Caco-2 (cell line): ENCODE measurements around the gene NHEJ1. TPM values are rescaled to one million over a fixed set of nuclear protein-coding genes. Genes with fewer than 3 reads are reported as not detected.

Experiments
- BruUV-seq: library from RNA; stranded (reverse); fragments of 400-500 nt; replicated peaks from 2 replicates; lab custom pipeline; 2021; lab: Mats Ljungman, UMichigan
- CTCF ChIA-PET: fragments of 300-600 bp; sonication (Branson Sonifier 250); formaldehyde crosslinking; loops from one replicate; lab custom pipeline; 2022; ENCODE audit warnings: antibody characterized with exemption; lab: Charles Lee
- POLR2A ChIA-PET: fragments of 300-600 bp; sonication (Branson Sonifier 250); formaldehyde crosslinking; loops from one replicate; lab custom pipeline; 2022; ENCODE audit warnings: antibody characterized with exemption; lab: Charles Lee
- DNase-seq, 2 experiments: peaks; one replicate each; pipeline versions ENCODE4 v3.0.0 to v3.0.0-alpha.2; 2020 to 2022
- H3K27me3 ChIP-seq: replicated peaks from 2 replicates; pipeline ENCODE4 v1.6.0; 2011; ENCODE audit warnings: low read length; ENCODE audit not compliant: control insufficient read depth, insufficient read depth
- H3K36me3 ChIP-seq: 2 replicates; pipeline ENCODE4 v1.5.1; 2011; ENCODE audit warnings: low read length; ENCODE audit not compliant: control insufficient read depth, insufficient read depth
- H3K4me1 ChIP-seq: fragments of 250-450 bp; sonication (Bioruptor Pico); 2 replicates; pipeline ENCODE4 v1.5.1; 2020; ENCODE audit warnings: mild to moderate bottlenecking
- H3K4me3 ChIP-seq: 2 replicates; pipeline ENCODE4 v1.5.1; 2011; ENCODE audit warnings: low read depth, mild to moderate bottlenecking, control low read depth, low read length
- H3K9me3 ChIP-seq: fragments of 250-450 bp; sonication (Bioruptor Pico); 2 replicates; pipeline ENCODE4 v1.5.1; 2020; ENCODE audit warnings: mild to moderate bottlenecking, moderate library complexity
- H3K27ac Mint-ChIP-seq: one replicate; pipeline ENCODE4 v1.8.0; 2022; ENCODE audit warnings: mixed read lengths; ENCODE audit not compliant: unreplicated experiment
- H3K27me3 Mint-ChIP-seq: one replicate; pipeline ENCODE4 v1.8.0; 2022; ENCODE audit warnings: mixed read lengths; ENCODE audit not compliant: insufficient read depth, unreplicated experiment
- H3K36me3 Mint-ChIP-seq: one replicate; pipeline ENCODE4 v1.8.0; 2022; ENCODE audit warnings: mild to moderate bottlenecking, mixed read lengths; ENCODE audit not compliant: insufficient read depth, unreplicated experiment
- H3K4me1 Mint-ChIP-seq: one replicate; pipeline ENCODE4 v1.8.0; 2022; ENCODE audit warnings: low read depth, mixed read lengths; ENCODE audit not compliant: unreplicated experiment
- H3K4me3 Mint-ChIP-seq: one replicate; pipeline ENCODE4 v1.8.0; 2022; ENCODE audit warnings: mild to moderate bottlenecking, moderate library complexity, mixed read lengths; ENCODE audit not compliant: unreplicated experiment
- H3K9me3 Mint-ChIP-seq: one replicate; pipeline ENCODE4 v1.8.0; 2022; ENCODE audit warnings: mixed read lengths; ENCODE audit not compliant: unreplicated experiment
- intact Hi-C: fragments of 100-400 bp; cut with micrococcal nuclease; formaldehyde crosslinking; loops from one replicate; pipeline ENCODE4 v1.10.0; 2022; ENCODE audit not compliant: unreplicated experiment
- total RNA-seq: library from RNA; stranded (reverse); gene quantifications from 2 replicates; pipeline ENCODE4 v1.2.3, GENCODE V29; 2022
- TF ChIP-seq, protein P1 (sequence below), 2 experiments: fragments of 200-600 bp in 1 of 2; IDR thresholded peaks; 1 replicate in 1 of 2; 2 replicates in 1 of 2; pipeline versions ENCODE4 v1.5.1 to v1.8.0; 2011 to 2022; ENCODE audit warnings: antibody characterized with exemption in 1 of 2, control low read depth in 1 of 2, inconsistent platforms in 1 of 2, low read depth in 1 of 2, low read length in 1 of 2, mild to moderate bottlenecking in 1 of 2, moderate library complexity in 1 of 2; ENCODE audit not compliant: insufficient read depth in 1 of 2, severe bottlenecking in 1 of 2, unreplicated experiment in 1 of 2

Gene NHEJ1
- total RNA-seq, 1 experiment from 2014 or later, result 29.6 TPM

GRCh38 chr2:219041252-219041651, 119.4 kb downstream of the NHEJ1 start, which contains the start of gene CFAP65:
CFAP65 (minus strand) TSS chr2:219041516; CDS start chr2:219039048, 2,468 bp downstream.
- no peaks in the 10 kb centered on the region for H3K4me1 Mint-ChIP-seq
- 0 out of 2 replicates have a peak, but pooled peaks cover 5% of the 10 kb centered on the region for H3K4me1 ChIP-seq
- TF ChIP-seq, protein P1, sequence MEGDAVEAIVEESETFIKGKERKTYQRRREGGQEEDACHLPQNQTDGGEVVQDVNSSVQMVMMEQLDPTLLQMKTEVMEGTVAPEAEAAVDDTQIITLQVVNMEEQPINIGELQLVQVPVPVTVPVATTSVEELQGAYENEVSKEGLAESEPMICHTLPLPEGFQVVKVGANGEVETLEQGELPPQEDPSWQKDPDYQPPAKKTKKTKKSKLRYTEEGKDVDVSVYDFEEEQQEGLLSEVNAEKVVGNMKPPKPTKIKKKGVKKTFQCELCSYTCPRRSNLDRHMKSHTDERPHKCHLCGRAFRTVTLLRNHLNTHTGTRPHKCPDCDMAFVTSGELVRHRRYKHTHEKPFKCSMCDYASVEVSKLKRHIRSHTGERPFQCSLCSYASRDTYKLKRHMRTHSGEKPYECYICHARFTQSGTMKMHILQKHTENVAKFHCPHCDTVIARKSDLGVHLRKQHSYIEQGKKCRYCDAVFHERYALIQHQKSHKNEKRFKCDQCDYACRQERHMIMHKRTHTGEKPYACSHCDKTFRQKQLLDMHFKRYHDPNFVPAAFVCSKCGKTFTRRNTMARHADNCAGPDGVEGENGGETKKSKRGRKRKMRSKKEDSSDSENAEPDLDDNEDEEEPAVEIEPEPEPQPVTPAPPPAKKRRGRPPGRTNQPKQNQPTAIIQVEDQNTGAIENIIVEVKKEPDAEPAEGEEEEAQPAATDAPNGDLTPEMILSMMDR (IDR thresholded peaks at IDR 0.05; ENCODE audit: insufficient read depth in 1 of 2, low read depth in 1 of 2, low read length in 1 of 2, severe bottlenecking in 1 of 2, unreplicated experiment in 1 of 2), result no peak
- ChIA-PET CTCF (interaction anchor here (0.6 to 1.3 kb wide), 2 partner anchors 11 to 58 kb away, joined by 4 to 5 read pairs; no protein-coding TSS in a partner anchor), POLR2A (no interaction called here)
- no peaks in the 10 kb centered on the region for H3K9me3 ChIP-seq
- H3K4me3 Mint-ChIP-seq, result no peak within 1 kb of the TSS
- H3K9me3 Mint-ChIP-seq, result no peaks in the 10 kb centered on the region
- H3K36me3 Mint-ChIP-seq, result no peaks in the 10 kb centered on the region
- DNase-seq, result no peak
- H3K36me3 ChIP-seq, result no peaks in the 10 kb centered on the region
- no TSS peak for BruUV-seq
- no peak within 1 kb of the TSS for H3K27ac Mint-ChIP-seq
- no peaks in the 10 kb centered on the region for H3K27me3 ChIP-seq
- no peak within 1 kb of the TSS for H3K4me3 ChIP-seq
- H3K27me3 Mint-ChIP-seq, result peaks cover 7% of the 10 kb centered on the region
- intact Hi-C loops, result no loop called here

DNA sequence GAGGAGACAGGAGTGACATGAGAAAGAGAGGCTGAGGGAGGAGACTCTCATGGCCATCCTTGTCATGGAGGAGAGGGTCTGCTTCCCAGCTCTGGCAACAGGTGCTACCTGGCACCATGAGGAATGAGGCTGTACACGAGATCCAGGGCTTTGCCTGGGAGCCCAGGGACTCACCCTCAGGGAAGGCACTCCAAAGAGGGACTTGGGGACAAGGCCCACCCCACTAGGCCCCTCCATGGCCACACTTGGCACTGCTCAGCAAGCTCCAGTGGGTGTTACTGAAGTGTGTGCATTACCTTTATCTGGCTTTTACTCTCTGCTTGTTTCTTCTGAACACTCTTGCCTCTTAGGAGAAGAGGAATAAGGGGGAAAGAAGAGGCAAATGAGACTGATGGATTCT, 122.0 kb downstream of the NHEJ1 start:
- POLR2A ChIA-PET, result no interaction called here
- Histone ChIP-seq H3K4me1 (0 out of 2 replicates have a peak, but pooled peaks cover 5% of the 10 kb centered on the region), H3K27me3 (no peaks in the 10 kb centered on the region), H3K36me3 (no peaks in the 10 kb centered on the region), H3K9me3 (no peaks in the 10 kb centered on the region), H3K4me3 (no peak overlapping the region)
- no peak overlapping the region for H3K4me3 Mint-ChIP-seq
- TF ChIP-seq, protein P1 (IDR thresholded peaks at IDR 0.05; ENCODE audit: insufficient read depth in 1 of 2, low read depth in 1 of 2, low read length in 1 of 2, severe bottlenecking in 1 of 2, unreplicated experiment in 1 of 2), result no peak
- no peaks in the 10 kb centered on the region for H3K36me3 Mint-ChIP-seq
- H3K27me3 Mint-ChIP-seq, result peaks cover 10% of the 10 kb centered on the region
- H3K4me1 Mint-ChIP-seq, result no peaks in the 10 kb centered on the region
- no peak overlapping the region for H3K27ac Mint-ChIP-seq
- H3K9me3 Mint-ChIP-seq, result no peaks in the 10 kb centered on the region
- no TSS peak for BruUV-seq
- intact Hi-C loops, result no loop called here
- DNase-seq, result no peak
- CTCF ChIA-PET, result interaction anchor here (0.6 to 1.4 kb wide), 2 partner anchors 116 to 963 kb away, joined by 3 to 7 read pairs; no protein-coding TSS in a partner anchor

DNA sequence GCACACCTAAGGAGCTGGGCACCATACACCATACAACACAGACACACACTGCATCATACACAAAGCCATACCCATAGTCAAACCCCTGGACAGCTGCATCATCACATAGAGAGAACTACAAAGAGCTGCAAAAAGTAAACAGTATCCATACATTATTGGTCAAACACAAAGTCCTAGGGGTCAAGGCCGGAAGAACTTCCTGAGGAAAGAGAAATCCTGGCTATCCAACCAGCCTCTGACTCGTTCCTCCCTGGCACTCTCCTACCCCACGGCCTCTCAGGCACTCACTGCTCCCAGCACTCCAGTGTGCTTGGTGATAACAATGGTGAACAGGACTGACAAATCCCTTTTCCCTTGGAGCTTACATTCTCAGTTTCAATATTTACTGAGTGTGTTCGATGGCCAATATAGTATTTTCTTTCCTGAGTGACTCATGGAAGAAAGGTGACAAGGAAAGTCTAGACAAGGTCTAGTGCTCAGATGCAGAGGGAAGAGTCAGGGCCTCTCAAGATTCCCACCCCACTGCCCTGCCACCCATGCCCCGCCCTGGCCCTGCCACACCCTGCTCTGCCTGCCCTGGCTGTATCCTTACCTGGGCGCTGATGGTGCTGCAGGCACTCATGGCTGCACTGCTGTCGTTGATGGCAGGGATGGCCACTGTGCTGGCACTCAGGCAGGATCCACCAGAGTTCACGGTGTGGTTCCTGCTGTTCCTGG, 122.7 kb downstream of the NHEJ1 start:
- no peaks in the 10 kb centered on the region for H3K9me3 Mint-ChIP-seq
- no peaks in the 10 kb centered on the region for H3K9me3 ChIP-seq
- no peak overlapping the region for H3K27ac Mint-ChIP-seq
- TF ChIP-seq, protein P1 (IDR thresholded peaks at IDR 0.05; ENCODE audit: insufficient read depth in 1 of 2, low read depth in 1 of 2, low read length in 1 of 2, severe bottlenecking in 1 of 2, unreplicated experiment in 1 of 2), result no peak
- POLR2A ChIA-PET, result no interaction called here
- BruUV-seq, result no TSS peak
- no peaks in the 10 kb centered on the region for H3K36me3 ChIP-seq
- no peaks in the 10 kb centered on the region for H3K27me3 ChIP-seq
- H3K4me3 Mint-ChIP-seq, result no peak overlapping the region
- no peaks in the 10 kb centered on the region for H3K36me3 Mint-ChIP-seq
- no peak overlapping the region for H3K4me3 ChIP-seq
- 0 out of 2 replicates have a peak, but pooled peaks cover 5% of the 10 kb centered on the region for H3K4me1 ChIP-seq
- H3K27me3 Mint-ChIP-seq, result peaks cover 15% of the 10 kb centered on the region
- H3K4me1 Mint-ChIP-seq, result no peaks in the 10 kb centered on the region
- CTCF ChIA-PET, result interaction anchor here (0.9 to 1.4 kb wide), 2 partner anchors 10 to 117 kb away, joined by 3 to 7 read pairs; no protein-coding TSS in a partner anchor
- DNase-seq, result peak in 1 of 2 experiments; percentile 34
- intact Hi-C loops, result no loop called here
